Mesenchymal stem cell (in vitro differentiated cells and primary cell): ENCODE measurements around the gene GSK3B.

Experiments
- DNase-seq: peaks from one replicate; pipeline ENCODE4 v3.0.0-alpha.2; 2013
- H2AFZ ChIP-seq: one replicate; pipeline ENCODE4 v1.6.1; 2013; ENCODE audit warnings: low read depth, mild to moderate bottlenecking, control low read depth, inconsistent platforms, low read length, moderate library complexity
- H2AK5ac ChIP-seq: 2 replicates; pipeline ENCODE4 v1.6.1; 2013; ENCODE audit warnings: low read length, moderate library complexity, mild to moderate bottlenecking, inconsistent platforms; ENCODE audit not compliant: severe bottlenecking
- H2BK120ac ChIP-seq: one replicate; pipeline ENCODE4 v1.6.1; 2013; ENCODE audit warnings: low read depth, mild to moderate bottlenecking, inconsistent platforms, low read length, moderate library complexity
- H2BK12ac ChIP-seq, 2 experiments: one replicate each; pipeline ENCODE4 v1.6.1; 2013; ENCODE audit warnings: inconsistent platforms in 2 of 2, low read length in 2 of 2, mild to moderate bottlenecking in 2 of 2, moderate library complexity in 2 of 2, control low read depth in 1 of 2
- H2BK15ac ChIP-seq: one replicate; pipeline ENCODE4 v1.6.1; 2013; ENCODE audit warnings: mild to moderate bottlenecking, low read depth, inconsistent platforms; ENCODE audit not compliant: poor library complexity, severe bottlenecking
- H2BK5ac ChIP-seq: 2 replicates; pipeline ENCODE4 v1.6.1; 2013; ENCODE audit warnings: low read depth, mild to moderate bottlenecking, low read length, control low read depth, inconsistent platforms; ENCODE audit not compliant: poor library complexity, severe bottlenecking
- H3K14ac ChIP-seq, 2 experiments: one replicate each; pipeline ENCODE4 v1.6.1; 2013; ENCODE audit warnings: inconsistent platforms in 2 of 2, low read length in 2 of 2, control low read depth in 1 of 2, mild to moderate bottlenecking in 1 of 2, moderate library complexity in 1 of 2
- H3K18ac ChIP-seq, 2 experiments: one replicate each; pipeline ENCODE4 v1.6.1; 2013; ENCODE audit warnings: inconsistent platforms in 2 of 2, low read length in 2 of 2, control low read depth in 1 of 2, low read depth in 1 of 2, mild to moderate bottlenecking in 1 of 2
- H3K23ac ChIP-seq, 2 experiments: one replicate each; pipeline ENCODE4 v1.6.1; 2013; ENCODE audit warnings: inconsistent platforms in 2 of 2, low read length in 2 of 2, mild to moderate bottlenecking in 2 of 2, moderate library complexity in 2 of 2, control low read depth in 1 of 2
- H3K27ac ChIP-seq: 2 replicates; pipeline ENCODE4 v1.5.1; 2013; ENCODE audit warnings: mild to moderate bottlenecking, moderate library complexity, low read length, control low read depth, inconsistent platforms; ENCODE audit not compliant: poor library complexity, severe bottlenecking
- H3K27me3 ChIP-seq, 2 experiments: 2 replicates each; pipeline versions ENCODE4 v1.6.1 to v1.7.0; 2013; ENCODE audit warnings: low read length in 2 of 2, mild to moderate bottlenecking in 2 of 2, moderate library complexity in 2 of 2, control low read depth in 1 of 2, inconsistent platforms in 1 of 2; ENCODE audit not compliant: control insufficient read depth in 1 of 2, insufficient read depth in 1 of 2
- H3K36me3 ChIP-seq, 2 experiments: 2 replicates each; pipeline versions ENCODE4 v1.6.1 to v1.7.0; 2013; ENCODE audit warnings: low read length in 2 of 2, control low read depth in 1 of 2, inconsistent platforms in 1 of 2, low read depth in 1 of 2, mild to moderate bottlenecking in 1 of 2; ENCODE audit not compliant: insufficient read depth in 2 of 2, control insufficient read depth in 1 of 2
- H3K4ac ChIP-seq, 2 experiments: one replicate each; pipeline ENCODE4 v1.6.1; 2013; ENCODE audit warnings: inconsistent platforms in 2 of 2, low read length in 2 of 2, mild to moderate bottlenecking in 2 of 2, moderate library complexity in 2 of 2, control low read depth in 1 of 2, low read depth in 1 of 2
- H3K4me1 ChIP-seq: 2 replicates; pipeline ENCODE4 v1.6.1; 2013; ENCODE audit warnings: low read depth, low read length, control low read depth; ENCODE audit not compliant: control insufficient read depth, insufficient read depth
- H3K4me2 ChIP-seq: 2 replicates; pipeline ENCODE4 v1.6.1; 2013; ENCODE audit warnings: low read length, mild to moderate bottlenecking, inconsistent platforms; ENCODE audit not compliant: poor library complexity, severe bottlenecking
- H3K4me3 ChIP-seq, 2 experiments: 2 replicates each; pipeline versions ENCODE4 v1.5.1 to v1.7.0; 2013; ENCODE audit warnings: low read length in 2 of 2, mild to moderate bottlenecking in 2 of 2, control low read depth in 1 of 2, low read depth in 1 of 2; ENCODE audit not compliant: insufficient read depth in 1 of 2
- H3K79me1 ChIP-seq: replicated peaks from 2 replicates; pipeline ENCODE4 v1.6.1; 2013; ENCODE audit warnings: mild to moderate bottlenecking, control low read depth, low read length, inconsistent platforms; ENCODE audit not compliant: poor library complexity, severe bottlenecking
- H3K9ac ChIP-seq: 2 replicates; pipeline ENCODE4 v1.7.0; 2013; ENCODE audit warnings: mild to moderate bottlenecking, low read length, moderate library complexity
- H3K9me3 ChIP-seq: 2 replicates; pipeline ENCODE4 v1.7.0; 2013; ENCODE audit warnings: mild to moderate bottlenecking, low read length; ENCODE audit not compliant: control insufficient read depth
- H4K8ac ChIP-seq: one replicate; pipeline ENCODE4 v1.6.1; 2013; ENCODE audit warnings: inconsistent platforms, mild to moderate bottlenecking, low read length, moderate library complexity
- H4K91ac ChIP-seq: one replicate; pipeline ENCODE4 v1.6.1; 2013; ENCODE audit warnings: mild to moderate bottlenecking, low read length, inconsistent platforms
- WGBS: methylation state at CpG from one replicate; pipeline ENCODE4 v1.1.7; 2013; ENCODE audit warnings: mixed read lengths; 5-methylcytosine and 5-hydroxymethylcytosine counted together

GSK3B gene

GRCh38 chr3:119862616-119863015 is 231.6 kb downstream of the GSK3B start:
- H3K9ac ChIP-seq, result no peak overlapping the region
- no peak overlapping the region for H2AK5ac ChIP-seq
- no peak overlapping the region for H2BK120ac ChIP-seq
- no peak overlapping the region for H2AFZ ChIP-seq
- DNase-seq, result no peak
- H3K4me1 ChIP-seq, result no peaks in the 10 kb centered on the region
- H3K79me1 ChIP-seq, result peaks cover 11% of the 10 kb centered on the region
- no peak overlapping the region for H3K23ac ChIP-seq
- WGBS, result no CpG with 5 or more reads among the region's 2 CpGs
- no peaks in the 10 kb centered on the region for H3K27me3 ChIP-seq
- no peak overlapping the region for H2BK15ac ChIP-seq
- no peak overlapping the region for H3K4me3 ChIP-seq
- no peak overlapping the region for H4K8ac ChIP-seq
- H3K14ac ChIP-seq, result no peak overlapping the region
- H3K18ac ChIP-seq, result no peak overlapping the region
- peaks cover 5 to 74% of the 10 kb centered on the region in 2 experiments for H3K36me3 ChIP-seq
- H3K4ac ChIP-seq, result no peak overlapping the region
- peaks cover 11% of the 10 kb centered on the region for H3K9me3 ChIP-seq
- no peak overlapping the region for H2BK12ac ChIP-seq
- no peak overlapping the region for H3K27ac ChIP-seq
- H2BK5ac ChIP-seq, result no peak overlapping the region
- H4K91ac ChIP-seq, result no peak overlapping the region
- H3K4me2 ChIP-seq, result no peak overlapping the region

DNA sequence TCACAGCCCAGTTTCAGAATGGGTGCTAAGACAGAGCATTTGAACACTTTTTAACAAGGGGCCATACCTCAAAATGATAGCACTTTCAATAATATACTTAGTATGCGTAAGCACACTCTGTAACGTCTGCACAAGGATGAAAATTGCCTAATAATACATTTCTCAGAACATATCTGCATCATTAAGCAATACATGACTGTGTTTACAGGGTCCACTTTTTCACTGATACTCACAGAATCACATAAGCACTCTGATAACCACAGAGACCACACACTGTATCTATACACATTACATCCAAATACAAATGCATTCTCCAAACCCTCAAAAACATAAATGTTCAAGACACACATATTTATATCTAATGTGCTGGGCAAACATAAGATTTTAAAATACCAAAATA is 232.6 kb downstream of the GSK3B start:
- H2AFZ ChIP-seq, result no peak overlapping the region
- no peak overlapping the region for H4K8ac ChIP-seq
- peaks cover 5 to 81% of the 10 kb centered on the region in 2 experiments for H3K36me3 ChIP-seq
- DNase-seq, result no peak
- no peaks in the 10 kb centered on the region for H3K27me3 ChIP-seq
- H2BK5ac ChIP-seq, result no peak overlapping the region
- H4K91ac ChIP-seq, result no peak overlapping the region
- no peak overlapping the region for H3K27ac ChIP-seq
- H2BK15ac ChIP-seq, result no peak overlapping the region
- no peak overlapping the region for H3K14ac ChIP-seq
- H2BK120ac ChIP-seq, result no peak overlapping the region
- no peak overlapping the region for H2BK12ac ChIP-seq
- H3K9me3 ChIP-seq, result peaks cover 17% of the 10 kb centered on the region
- peaks cover 8% of the 10 kb centered on the region for H3K79me1 ChIP-seq
- H3K4me3 ChIP-seq, result no peak overlapping the region
- no peak overlapping the region for H3K4ac ChIP-seq
- H3K18ac ChIP-seq, result no peak overlapping the region
- H2AK5ac ChIP-seq, result no peak overlapping the region
- 93% methylated on average over 2 of the region's 2 CpGs for WGBS
- no peak overlapping the region for H3K4me2 ChIP-seq
- no peak overlapping the region for H3K23ac ChIP-seq
- no peak overlapping the region for H3K9ac ChIP-seq
- H3K4me1 ChIP-seq, result no peaks in the 10 kb centered on the region

GRCh38 chr3:119859728-119860127 is 234.5 kb downstream of the GSK3B start:
- no peaks in the 10 kb centered on the region for H3K4me1 ChIP-seq
- H3K27ac ChIP-seq, result no peak overlapping the region
- H2BK120ac ChIP-seq, result no peak overlapping the region
- H4K8ac ChIP-seq, result no peak overlapping the region
- DNase-seq, result no peak
- no peak overlapping the region for H3K4ac ChIP-seq
- no peak overlapping the region for H3K9ac ChIP-seq
- H3K79me1 ChIP-seq, result peaks cover 8% of the 10 kb centered on the region
- H3K4me2 ChIP-seq, result no peak overlapping the region
- no peak overlapping the region for H2BK12ac ChIP-seq
- H2BK5ac ChIP-seq, result no peak overlapping the region
- H3K18ac ChIP-seq, result no peak overlapping the region
- 96% methylated on average over 2 of the region's 2 CpGs for WGBS
- no peaks in the 10 kb centered on the region for H3K27me3 ChIP-seq
- peaks cover 5 to 78% of the 10 kb centered on the region in 2 experiments for H3K36me3 ChIP-seq
- H2AK5ac ChIP-seq, result no peak overlapping the region
- H2AFZ ChIP-seq, result no peak overlapping the region
- H2BK15ac ChIP-seq, result no peak overlapping the region
- H3K4me3 ChIP-seq, result no peak overlapping the region
- no peak overlapping the region for H3K14ac ChIP-seq
- H3K9me3 ChIP-seq, result peaks cover 17% of the 10 kb centered on the region
- no peak overlapping the region for H4K91ac ChIP-seq
- H3K23ac ChIP-seq, result no peak overlapping the region

DNA sequence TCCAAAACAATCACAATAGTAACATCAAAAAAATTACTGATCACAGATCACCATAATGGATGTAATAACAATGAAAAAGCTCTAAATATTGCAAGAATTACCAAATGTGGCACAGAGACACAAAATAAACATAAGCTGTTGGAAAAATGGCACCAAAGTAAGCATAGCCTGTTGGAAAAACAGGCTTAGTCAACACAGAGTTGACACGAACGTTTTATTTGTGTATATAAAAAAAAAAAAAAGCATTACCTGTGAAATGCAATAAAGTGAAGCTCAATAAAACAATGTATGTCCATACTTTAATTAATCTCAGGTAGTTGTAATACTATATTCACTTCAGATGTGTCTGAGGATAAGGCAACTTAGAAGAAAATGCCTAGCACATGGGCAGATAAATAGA is 235.3 kb downstream of the GSK3B start:
- H3K9ac ChIP-seq, result no peak overlapping the region

More for the DNA sequence above, 235.3 kb downstream of the GSK3B start:
- H3K4me2 ChIP-seq, result no peak overlapping the region
- H3K27me3 ChIP-seq, result no peaks in the 10 kb centered on the region
- H2AFZ ChIP-seq, result no peak overlapping the region
- H2BK12ac ChIP-seq, result no peak overlapping the region
- 100% methylated on average over 2 of the region's 2 CpGs for WGBS
- DNase-seq, result no peak
- H3K9me3 ChIP-seq, result peaks cover 17% of the 10 kb centered on the region
- H3K14ac ChIP-seq, result no peak overlapping the region
- H3K36me3 ChIP-seq, result peaks cover 5 to 71% of the 10 kb centered on the region in 2 experiments
- no peak overlapping the region for H3K4me3 ChIP-seq
- no peak overlapping the region for H2BK120ac ChIP-seq
- no peak overlapping the region for H3K27ac ChIP-seq
- no peak overlapping the region for H2AK5ac ChIP-seq
- H3K18ac ChIP-seq, result no peak overlapping the region
- H4K8ac ChIP-seq, result no peak overlapping the region
- H2BK5ac ChIP-seq, result no peak overlapping the region
- H3K4me1 ChIP-seq, result no peaks in the 10 kb centered on the region
- peaks cover 8% of the 10 kb centered on the region for H3K79me1 ChIP-seq
- H2BK15ac ChIP-seq, result no peak overlapping the region
- H3K4ac ChIP-seq, result no peak overlapping the region
- H4K91ac ChIP-seq, result no peak overlapping the region
- no peak overlapping the region for H3K23ac ChIP-seq
